ENCODE data around the gene LMF1. TPM values are rescaled to one million over a fixed set of nuclear protein-coding genes. Genes with fewer than 3 reads are reported as not detected.

Gene LMF1
- total RNA-seq, 1 donor from 2014 or later = 21.4 TPM

DNA sequence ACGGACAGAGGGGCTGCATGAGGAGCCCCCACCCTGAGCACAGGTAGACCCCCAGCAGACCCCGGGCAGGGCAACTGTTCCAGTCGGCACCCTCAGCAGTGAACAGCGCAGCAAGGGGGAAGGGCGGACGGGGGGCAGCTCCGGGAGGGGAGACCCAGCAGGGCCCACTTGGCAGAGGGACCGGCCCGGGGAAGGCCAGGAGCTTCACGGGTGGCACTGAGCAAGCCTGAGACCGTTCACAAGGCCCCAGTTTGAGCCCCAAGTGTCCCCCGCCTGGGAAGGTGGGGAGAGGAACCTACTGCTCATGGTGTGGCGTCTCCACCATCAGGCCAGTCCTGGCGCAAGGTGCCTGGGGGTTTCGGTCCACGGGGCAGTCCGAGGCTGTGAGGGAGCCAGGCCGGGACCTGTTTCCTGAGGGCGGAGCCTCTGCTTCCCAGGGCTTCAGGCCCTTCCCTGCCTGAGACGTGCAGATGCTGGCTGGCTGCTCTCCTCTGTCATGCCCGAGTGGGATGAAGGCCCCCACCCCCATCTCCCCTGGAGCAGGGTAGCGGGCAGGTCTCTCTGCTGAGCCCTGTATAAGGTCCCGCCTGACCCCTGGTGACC is 115.9 kb downstream of the LMF1 start:
- no peak for DNase-seq (ENCODE audit: extremely low spot score, unreplicated experiment)
- Mint-ChIP-seq H3K4me3 (no peak overlapping the region), H3K27me3 (no peaks in the 10 kb centered on the region), H3K27ac (no peak overlapping the region), H3K9me3 (peaks cover 6% of the 10 kb centered on the region), H3K36me3 (peaks cover 5% of the 10 kb centered on the region), H3K4me1 (ENCODE audit: unreplicated experiment) (no peaks in the 10 kb centered on the region)
- TF ChIP-seq, protein P1, sequence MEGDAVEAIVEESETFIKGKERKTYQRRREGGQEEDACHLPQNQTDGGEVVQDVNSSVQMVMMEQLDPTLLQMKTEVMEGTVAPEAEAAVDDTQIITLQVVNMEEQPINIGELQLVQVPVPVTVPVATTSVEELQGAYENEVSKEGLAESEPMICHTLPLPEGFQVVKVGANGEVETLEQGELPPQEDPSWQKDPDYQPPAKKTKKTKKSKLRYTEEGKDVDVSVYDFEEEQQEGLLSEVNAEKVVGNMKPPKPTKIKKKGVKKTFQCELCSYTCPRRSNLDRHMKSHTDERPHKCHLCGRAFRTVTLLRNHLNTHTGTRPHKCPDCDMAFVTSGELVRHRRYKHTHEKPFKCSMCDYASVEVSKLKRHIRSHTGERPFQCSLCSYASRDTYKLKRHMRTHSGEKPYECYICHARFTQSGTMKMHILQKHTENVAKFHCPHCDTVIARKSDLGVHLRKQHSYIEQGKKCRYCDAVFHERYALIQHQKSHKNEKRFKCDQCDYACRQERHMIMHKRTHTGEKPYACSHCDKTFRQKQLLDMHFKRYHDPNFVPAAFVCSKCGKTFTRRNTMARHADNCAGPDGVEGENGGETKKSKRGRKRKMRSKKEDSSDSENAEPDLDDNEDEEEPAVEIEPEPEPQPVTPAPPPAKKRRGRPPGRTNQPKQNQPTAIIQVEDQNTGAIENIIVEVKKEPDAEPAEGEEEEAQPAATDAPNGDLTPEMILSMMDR (conservative IDR thresholded peaks at IDR 0.05) = no peak

DNA sequence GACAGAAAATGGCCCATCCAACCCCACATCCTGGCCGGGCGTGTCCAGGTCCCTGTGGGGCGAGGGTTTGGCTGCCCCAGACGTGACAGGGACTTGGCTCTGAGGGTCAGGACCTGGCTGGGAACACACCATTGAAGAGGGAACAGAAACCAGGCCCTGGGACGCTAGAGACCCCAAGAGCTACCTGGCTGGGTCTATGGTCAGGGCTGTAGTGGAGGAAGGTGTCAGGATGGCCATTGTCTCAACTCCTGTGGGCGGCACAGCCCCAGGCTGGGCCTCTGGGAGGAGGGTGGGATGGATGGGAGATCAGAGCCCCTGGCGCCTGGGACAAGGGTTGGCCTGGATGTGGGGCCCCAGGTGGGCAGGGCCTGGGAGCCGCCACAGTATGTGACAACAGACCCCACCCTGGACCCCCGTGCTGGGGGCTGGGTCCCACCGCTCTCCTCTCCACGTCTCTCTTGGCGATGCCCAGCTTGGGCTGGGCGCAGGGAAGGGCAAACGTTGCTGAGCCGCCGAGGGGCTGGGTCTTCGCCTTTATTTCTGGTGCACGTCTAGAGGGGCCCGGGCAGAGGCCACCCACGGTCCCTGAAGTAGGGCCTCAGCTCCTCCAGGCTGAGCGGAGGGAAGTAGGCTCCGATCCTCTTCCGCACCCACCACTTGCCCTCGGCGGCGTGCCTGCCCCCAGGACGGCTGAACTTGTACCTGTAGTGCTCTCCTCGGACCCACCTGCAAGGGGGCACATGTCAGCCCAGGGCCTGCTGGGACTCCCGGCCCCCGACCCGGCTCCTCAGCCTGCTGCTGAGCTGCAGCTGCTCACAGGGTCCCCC is 116.6 kb downstream of the LMF1 start:
- no peak overlapping the region for H3K4me3 Mint-ChIP-seq
- H3K27ac Mint-ChIP-seq = no peak overlapping the region
- H3K27me3 Mint-ChIP-seq = no peaks in the 10 kb centered on the region
- no peak for DNase-seq (ENCODE audit: extremely low spot score, unreplicated experiment)
- peaks cover 8% of the 10 kb centered on the region for H3K9me3 Mint-ChIP-seq
- peaks cover 5% of the 10 kb centered on the region for H3K36me3 Mint-ChIP-seq
- TF ChIP-seq, protein P1 (conservative IDR thresholded peaks at IDR 0.05) = no peak
- no peaks in the 10 kb centered on the region for H3K4me1 Mint-ChIP-seq (ENCODE audit: unreplicated experiment)

DNA sequence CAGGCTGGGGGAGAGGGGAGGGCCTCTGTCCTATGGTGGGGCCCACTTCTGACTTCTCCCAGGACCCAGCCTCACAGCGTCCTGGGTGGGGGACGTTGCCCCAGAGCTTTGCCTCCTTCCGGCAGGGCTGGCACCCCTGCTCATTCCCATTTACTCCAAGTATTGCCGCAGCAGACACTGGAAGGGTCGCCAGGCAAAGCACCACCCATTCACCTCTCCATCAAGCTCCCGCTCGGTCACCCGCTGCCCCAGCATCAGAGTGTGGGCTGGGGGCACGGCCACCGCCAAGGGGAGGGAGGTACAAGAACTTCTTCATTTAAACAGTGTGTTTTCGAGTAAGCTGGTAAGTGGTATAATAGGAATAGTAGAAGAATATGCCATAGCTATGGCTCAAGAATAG is 117.5 kb downstream of the LMF1 start:
- TF ChIP-seq, protein P1 (conservative IDR thresholded peaks at IDR 0.05) = no peak
- H3K9me3 Mint-ChIP-seq = peaks cover 8% of the 10 kb centered on the region
- no peak overlapping the region for H3K27ac Mint-ChIP-seq
- DNase-seq (ENCODE audit: extremely low spot score, unreplicated experiment) = no peak
- no peaks in the 10 kb centered on the region for H3K4me1 Mint-ChIP-seq (ENCODE audit: unreplicated experiment)
- no peaks in the 10 kb centered on the region for H3K27me3 Mint-ChIP-seq
- no peak overlapping the region for H3K4me3 Mint-ChIP-seq
- peaks cover 5% of the 10 kb centered on the region for H3K36me3 Mint-ChIP-seq

DNA sequence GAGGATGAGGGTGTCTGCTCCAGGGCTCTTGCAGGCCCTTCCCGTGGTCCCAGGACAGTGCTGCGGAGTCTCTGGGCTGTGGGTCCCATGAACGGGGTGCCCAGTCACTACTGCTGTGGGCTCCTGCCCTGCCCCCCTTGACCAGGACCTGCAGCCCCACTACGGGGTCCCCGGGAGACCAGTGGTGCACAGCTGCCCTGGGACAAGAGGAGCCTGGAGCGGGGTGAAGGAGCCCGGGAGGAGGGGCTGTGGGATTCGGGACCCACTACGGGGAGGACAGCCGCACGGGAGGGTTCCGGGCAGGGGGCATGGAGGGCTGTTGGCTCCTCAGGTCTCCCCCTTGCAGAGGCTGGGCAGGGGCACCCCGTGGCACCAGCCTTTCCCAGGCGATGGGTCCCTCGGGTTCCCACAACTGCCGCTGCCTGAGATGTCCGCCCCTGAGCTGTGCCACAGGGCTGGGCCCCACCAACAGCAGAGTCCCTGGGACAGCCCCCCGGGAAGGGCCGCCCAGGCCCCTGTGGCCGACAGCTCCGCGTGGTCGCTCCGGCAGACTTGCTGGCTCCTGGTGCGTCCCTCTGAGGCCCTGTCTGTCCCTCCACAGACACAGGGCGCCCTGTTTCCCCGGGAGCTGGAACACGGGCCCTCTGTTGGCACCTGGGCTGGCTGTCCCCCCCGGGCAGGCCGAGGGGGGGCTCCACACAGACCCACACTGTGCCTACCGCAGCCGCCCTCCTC is 118.2 kb downstream of the LMF1 start:
- TF ChIP-seq, protein P1 (conservative IDR thresholded peaks at IDR 0.05) = no peak
- Mint-ChIP-seq H3K4me1 (ENCODE audit: unreplicated experiment) (no peaks in the 10 kb centered on the region), H3K9me3 (peaks cover 8% of the 10 kb centered on the region), H3K4me3 (no peak overlapping the region), H3K27ac (no peak overlapping the region), H3K27me3 (no peaks in the 10 kb centered on the region), H3K36me3 (peaks cover 5% of the 10 kb centered on the region)
- DNase-seq (ENCODE audit: extremely low spot score, unreplicated experiment) = no peak

DNA sequence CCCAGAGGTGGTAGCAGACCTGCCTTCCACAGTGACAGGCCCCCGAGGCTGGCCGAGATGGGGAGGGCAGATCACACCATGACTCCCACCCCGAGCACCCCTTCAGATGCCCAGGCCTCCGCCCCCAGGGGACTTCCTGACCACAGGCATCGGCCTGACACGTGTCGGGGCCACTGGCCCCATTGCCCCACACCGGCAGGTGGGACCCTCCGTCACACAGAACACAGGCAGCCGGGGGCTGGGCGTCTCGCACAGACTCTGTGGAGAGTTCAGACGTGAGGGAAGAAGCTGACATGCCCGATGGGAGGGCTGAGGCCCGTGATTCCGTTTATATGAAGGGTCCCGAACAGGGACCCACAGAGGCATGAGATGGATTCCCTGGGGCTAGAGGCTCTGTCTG is 118.9 kb downstream of the LMF1 start:
- Mint-ChIP-seq H3K27me3 (no peaks in the 10 kb centered on the region), H3K36me3 (peaks cover 5% of the 10 kb centered on the region), H3K4me1 (ENCODE audit: unreplicated experiment) (no peaks in the 10 kb centered on the region), H3K27ac (no peak overlapping the region), H3K9me3 (peaks cover 8% of the 10 kb centered on the region), H3K4me3 (no peak overlapping the region)
- DNase-seq (ENCODE audit: extremely low spot score, unreplicated experiment) = no peak
- TF ChIP-seq, protein P1 (conservative IDR thresholded peaks at IDR 0.05) = no peak
